Glutamatergic neuron (in vitro differentiated cells): ENCODE measurements around the gene PRMT1. TPM values are rescaled to one million over a fixed set of nuclear protein-coding genes. Genes with fewer than 3 reads are reported as not detected.
A peak's percentile ranks its signal among the peaks of the same experiment; 100 is the strongest.

Experiments used
- DNase-seq: peaks from one replicate; pipeline ENCODE4 v3.0.0; 2022
- H3K27ac Mint-ChIP-seq: one replicate; pipeline ENCODE4 v1.8.0; 2020; ENCODE audit warnings: mild to moderate bottlenecking, mixed read lengths, inconsistent platforms; ENCODE audit not compliant: unreplicated experiment
- H3K27me3 Mint-ChIP-seq: one replicate; pipeline ENCODE4 v1.8.0; 2020; ENCODE audit warnings: mild to moderate bottlenecking, moderate library complexity, mixed read lengths, inconsistent platforms; ENCODE audit not compliant: unreplicated experiment
- H3K36me3 Mint-ChIP-seq: one replicate; pipeline ENCODE4 v1.8.0; 2020; ENCODE audit warnings: mild to moderate bottlenecking, mixed read lengths, inconsistent platforms; ENCODE audit not compliant: unreplicated experiment
- H3K4me1 Mint-ChIP-seq: one replicate; pipeline ENCODE4 v1.8.0; 2020; ENCODE audit warnings: mild to moderate bottlenecking, low read depth, mixed read lengths, inconsistent platforms; ENCODE audit not compliant: unreplicated experiment
- H3K4me3 Mint-ChIP-seq: one replicate; pipeline ENCODE4 v1.8.0; 2020; ENCODE audit warnings: mild to moderate bottlenecking, mixed read lengths, inconsistent platforms; ENCODE audit not compliant: unreplicated experiment
- H3K9me3 Mint-ChIP-seq: one replicate; pipeline ENCODE4 v1.8.0; 2020; ENCODE audit warnings: mild to moderate bottlenecking, moderate library complexity, mixed read lengths, inconsistent platforms; ENCODE audit not compliant: unreplicated experiment
- CTCF ChIP-seq: fragments of 200-600 bp; sonication (generic); IDR thresholded peaks from one replicate; pipeline ENCODE4 v1.5.0; 2021; ENCODE audit not compliant: partially characterized antibody, unreplicated experiment
- total RNA-seq: library from RNA; stranded (reverse); fragmentation: NEBNext Ultra II Directional; extraction: Animal tissue kit (Norgen Biotek cat#: 25700); gene quantifications from one replicate; pipeline ENCODE4 v1.2.1, GENCODE V29; 2021; ENCODE audit not compliant: unreplicated experiment

PRMT1 gene
- total RNA-seq, 1 donor from 2014 or later, result 177 TPM

GRCh38 chr19:49639401-49640112 lies 37.5 kb upstream of the PRMT1 start:
- Mint-ChIP-seq H3K27ac (peak overlapping the region; percentile 38), H3K27me3 (peaks cover 17% of the 10 kb centered on the region), H3K4me1 (peaks cover 44% of the 10 kb centered on the region), H3K36me3 (no peaks in the 10 kb centered on the region), H3K9me3 (peaks cover 14% of the 10 kb centered on the region), H3K4me3 (peak overlapping the region; percentile 79)
- no peak for TF ChIP-seq CTCF
- no peak for DNase-seq

GRCh38 chr19:49640113-49640898 lies 36.8 kb upstream of the PRMT1 start, which contains the start of gene RRAS:
Gene RRAS, minus strand, starts transcription at chr19:49640143. Its CDS starts 45 bp downstream, at chr19:49640098.
- no peaks in the 10 kb centered on the region for H3K36me3 Mint-ChIP-seq
- peaks cover 44% of the 10 kb centered on the region for H3K4me1 Mint-ChIP-seq

GRCh38 chr19:49641688-49642491 lies 35.2 kb upstream of the PRMT1 start, which contains the start of gene SCAF1:
Gene SCAF1, plus strand, starts transcription at chr19:49642209. Its CDS starts 2,818 bp downstream, at chr19:49645027.
- Mint-ChIP-seq H3K27ac (peak within 1 kb of the TSS; percentile 97), H3K4me3 (peak within 1 kb of the TSS; percentile 100), H3K27me3 (peaks cover 11% of the 10 kb centered on the region), H3K4me1 (peaks cover 38% of the 10 kb centered on the region), H3K9me3 (peaks cover 14% of the 10 kb centered on the region), H3K36me3 (no peaks in the 10 kb centered on the region)
- peak; percentile 99 for DNase-seq
- TF ChIP-seq CTCF, result no peak

More at GRCh38 chr19:49640113-49640898, 36.8 kb upstream of the PRMT1 start, which contains the start of gene RRAS:
- TF ChIP-seq CTCF, result no peak
- peak within 1 kb of the TSS; percentile 93 for H3K4me3 Mint-ChIP-seq
- peak within 1 kb of the TSS; percentile 97 for H3K27ac Mint-ChIP-seq
- H3K27me3 Mint-ChIP-seq, result peaks cover 14% of the 10 kb centered on the region
- peak; percentile 99 for DNase-seq
- H3K9me3 Mint-ChIP-seq, result peaks cover 14% of the 10 kb centered on the region

DNA sequence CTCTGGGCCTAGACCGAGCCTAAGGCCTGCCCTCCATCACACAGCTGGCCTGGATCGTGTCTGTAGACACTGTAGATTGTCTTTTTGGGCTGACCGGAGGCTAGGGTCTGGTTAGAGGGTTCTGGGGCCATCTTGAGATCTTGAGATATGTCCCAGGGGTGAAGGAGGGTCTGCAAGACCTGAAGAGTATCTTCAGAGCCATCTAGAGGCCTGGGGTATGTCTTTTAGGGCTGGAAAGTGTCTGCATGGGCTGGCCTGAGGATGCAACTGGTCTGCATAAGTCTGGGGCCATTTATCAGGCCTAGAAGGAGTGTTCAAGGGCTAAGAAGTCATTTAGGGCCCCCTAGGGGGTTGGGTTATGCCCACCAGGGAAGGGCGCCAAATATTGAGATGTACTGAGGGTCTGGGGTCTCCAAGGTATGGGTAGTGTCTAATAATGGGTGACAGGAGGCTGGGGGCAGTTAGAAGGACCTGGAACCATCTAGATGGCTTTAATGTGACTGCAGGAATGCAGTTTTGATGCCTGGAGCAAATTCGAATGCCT lies 34.5 kb upstream of the PRMT1 start:
- DNase-seq, result no peak
- H3K4me1 Mint-ChIP-seq, result peaks cover 38% of the 10 kb centered on the region

More for the DNA sequence above, 34.5 kb upstream of the PRMT1 start:
- peak overlapping the region; percentile 100 for H3K4me3 Mint-ChIP-seq
- peak overlapping the region; percentile 96 for H3K27ac Mint-ChIP-seq
- peaks cover 11% of the 10 kb centered on the region for H3K27me3 Mint-ChIP-seq
- no peaks in the 10 kb centered on the region for H3K36me3 Mint-ChIP-seq
- no peak for TF ChIP-seq CTCF
- peaks cover 14% of the 10 kb centered on the region for H3K9me3 Mint-ChIP-seq
